Stimulated activated CD8-positive, alpha-beta memory T cell treated with anti-CD3 and anti-CD28 coated beads, Interleukin-15, amount 100 ng/mL, for 1 hour (primary cell): ENCODE results near the gene NRF1.
"Not testable (repeated sequence)": the region's sequence is repeated elsewhere in the genome, so short reads cannot be mapped to it uniquely, and the experiment has no call there.

ENCODE experiments used
- DNase-seq: peaks from one replicate; pipeline ENCODE4 v3.0.0-alpha.2; 2020; ENCODE audit warnings: low read depth

The NRF1 gene

GRCh38 chr7:129649128-129649690, 37.7 kb downstream of the NRF1 start:
- no peak for DNase-seq

GRCh38 chr7:129650056-129650758, 38.7 kb downstream of the NRF1 start:
- no peak for DNase-seq

- no peak for DNase-seq
These were observed 41.4 kb downstream of the NRF1 start for GRCh38 chr7:129652914-129653313.

DNA sequence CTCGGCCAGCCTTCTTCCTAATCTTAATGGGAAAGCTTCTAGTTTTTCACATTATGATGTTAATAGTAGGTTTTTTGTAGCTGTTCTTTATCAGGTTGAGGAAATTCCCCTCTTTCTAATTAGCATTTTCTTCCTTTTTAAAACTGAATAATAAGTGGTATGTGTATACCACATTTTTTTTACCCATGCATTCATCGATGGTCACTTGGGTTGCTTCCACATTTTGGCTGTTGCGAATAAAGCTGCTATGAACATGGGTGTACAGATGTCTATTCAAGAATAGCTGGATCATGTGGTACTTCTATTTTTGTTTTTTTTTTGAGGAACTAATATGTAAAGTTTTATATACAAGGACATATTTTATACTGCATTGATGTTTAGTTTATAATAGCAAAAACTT, 44.3 kb downstream of the NRF1 start:
- DNase-seq: no peak

DNA sequence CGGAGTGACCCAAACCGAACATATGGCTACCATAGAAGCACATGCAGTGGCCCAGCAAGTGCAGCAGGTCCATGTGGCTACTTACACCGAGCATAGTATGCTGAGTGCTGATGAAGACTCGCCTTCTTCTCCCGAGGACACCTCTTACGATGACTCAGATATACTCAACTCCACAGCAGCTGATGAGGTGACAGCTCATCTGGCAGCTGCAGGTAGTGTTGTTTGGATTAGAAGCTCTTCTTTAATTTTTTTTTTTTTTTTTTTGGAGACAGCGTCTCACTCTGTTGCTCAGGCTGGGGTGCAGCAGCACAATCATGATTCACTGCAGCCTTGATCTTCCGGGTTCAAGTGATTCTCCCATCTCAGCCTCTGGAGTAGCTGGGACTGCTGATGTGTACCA, 45.8 kb downstream of the NRF1 start:
- no peak for DNase-seq

GRCh38 chr7:129659907-129660306, 48.4 kb downstream of the NRF1 start:
- DNase-seq: not testable (repeated sequence)

GRCh38 chr7:129661645-129662182, 50.2 kb downstream of the NRF1 start:
- DNase-seq: no peak

GRCh38 chr7:129663240-129663639, 51.7 kb downstream of the NRF1 start:
- DNase-seq: not testable (repeated sequence)

DNA sequence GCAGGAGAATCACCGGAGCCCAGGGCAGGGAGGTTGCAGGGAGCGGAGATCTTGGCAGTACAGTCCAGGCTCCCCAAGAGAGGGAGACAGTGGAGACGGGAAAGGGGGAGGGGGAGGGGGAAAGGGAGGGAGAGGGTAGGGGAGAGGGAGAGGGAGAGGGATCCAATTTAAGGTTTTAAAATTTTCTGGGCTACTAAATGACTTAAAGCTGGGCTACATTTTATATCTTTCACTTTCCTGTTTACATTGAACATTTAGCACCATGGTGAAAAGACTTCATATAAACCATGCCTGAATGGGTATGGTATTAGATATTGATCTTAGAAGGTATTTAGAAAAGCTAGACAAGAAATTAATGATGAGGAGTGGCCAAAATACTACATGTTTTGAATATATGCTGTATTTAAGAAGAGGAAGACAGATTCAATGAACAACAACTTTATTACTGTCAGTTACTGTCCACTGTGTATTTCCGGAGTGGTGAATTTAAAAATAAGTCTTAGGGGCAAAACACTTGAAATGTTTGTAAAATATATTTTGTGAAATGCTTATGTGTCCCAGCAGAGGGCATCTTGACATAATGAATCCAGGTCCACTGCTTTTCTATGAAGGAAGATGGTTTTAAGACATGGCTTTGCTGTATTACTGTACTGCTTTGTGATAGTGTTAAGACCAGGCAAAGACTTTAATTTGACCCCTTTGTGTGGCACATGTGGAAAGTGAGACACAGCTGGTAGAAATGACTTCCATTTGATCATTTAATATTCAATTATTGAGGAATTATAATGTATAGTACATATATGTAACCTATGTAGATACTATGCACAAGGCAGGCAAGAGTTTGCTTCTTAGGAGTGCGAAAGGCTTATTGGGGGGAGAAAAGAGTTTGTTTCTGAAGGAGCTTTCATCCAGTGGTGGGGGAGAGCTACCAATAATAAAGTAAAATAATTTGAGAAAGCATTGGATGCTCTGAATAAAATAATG, 52.8 kb downstream of the NRF1 start:
- no peak for DNase-seq

DNA sequence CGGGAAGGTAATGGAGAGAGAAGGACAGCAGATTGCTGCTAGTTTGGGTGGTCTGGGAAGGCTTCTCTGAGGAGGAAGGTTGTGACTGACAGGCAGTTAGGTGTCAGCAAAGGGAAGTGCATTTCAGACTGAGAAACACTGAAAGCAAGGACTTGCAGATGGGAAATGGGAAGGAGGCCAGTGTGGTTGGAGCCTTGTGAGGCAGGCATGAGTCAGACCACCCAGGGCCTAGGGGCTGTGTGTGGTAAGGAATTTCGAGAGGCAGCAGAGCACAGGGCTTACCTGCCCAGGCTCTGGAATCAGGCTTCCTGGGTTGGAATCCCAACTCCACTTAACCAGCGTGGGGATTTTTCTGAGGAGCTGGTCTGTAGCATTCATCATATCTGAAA, 53.5 kb downstream of the NRF1 start:
- no peak for DNase-seq

- no peak for DNase-seq
These were observed 55.6 kb downstream of the NRF1 start for GRCh38 chr7:129667116-129667515.

DNA sequence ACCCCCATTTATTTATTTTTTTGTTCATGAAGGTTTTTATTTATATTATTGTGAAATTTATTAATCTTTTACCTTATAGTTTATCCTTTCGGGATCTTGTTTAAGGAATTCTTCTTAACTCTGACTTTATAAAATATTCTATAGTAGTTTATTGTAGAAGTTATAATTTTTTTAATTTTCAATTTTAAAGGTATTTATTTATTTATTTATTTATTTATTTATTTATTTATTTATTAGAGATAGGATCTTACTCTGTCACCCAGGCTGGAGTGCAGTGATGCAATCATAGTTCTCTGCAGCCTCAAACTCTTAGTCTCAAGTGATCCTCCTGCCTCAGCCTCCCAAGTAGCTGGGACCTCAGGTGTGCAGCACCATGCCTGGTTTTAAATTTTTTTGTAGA, 56.0 kb downstream of the NRF1 start:
- no peak for DNase-seq

DNA sequence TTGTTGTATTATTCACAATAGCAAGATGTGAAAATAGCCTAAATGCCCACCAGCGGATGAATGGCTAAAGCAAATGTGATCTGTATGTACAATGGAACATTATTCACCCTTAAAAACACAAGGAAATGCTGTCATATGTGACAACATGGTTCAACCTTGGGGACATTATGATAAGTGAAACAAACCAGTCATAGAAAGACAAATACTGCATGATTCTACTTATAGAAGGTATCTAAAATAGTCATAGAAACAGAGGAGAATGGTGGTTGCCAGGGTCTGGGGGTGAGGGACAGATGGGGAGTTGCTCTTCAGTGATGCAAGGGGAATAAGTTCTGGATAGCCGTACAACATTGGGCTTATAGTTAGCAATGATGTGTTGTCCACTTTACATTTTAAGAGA, 58.4 kb downstream of the NRF1 start:
- no peak for DNase-seq

- no peak for DNase-seq
These were observed 59.1 kb downstream of the NRF1 start for GRCh38 chr7:129670656-129671055.

- no peak for DNase-seq
These were observed 59.7 kb downstream of the NRF1 start for GRCh38 chr7:129671266-129671665.

GRCh38 chr7:129674475-129674874, 63.0 kb downstream of the NRF1 start:
- not testable (repeated sequence) for DNase-seq

GRCh38 chr7:129675521-129675920, 64.0 kb downstream of the NRF1 start:
- no peak for DNase-seq

GRCh38 chr7:129676017-129676897, 64.7 kb downstream of the NRF1 start:
- DNase-seq: no peak

GRCh38 chr7:129677796-129678195, 66.3 kb downstream of the NRF1 start:
- DNase-seq: no peak

DNA sequence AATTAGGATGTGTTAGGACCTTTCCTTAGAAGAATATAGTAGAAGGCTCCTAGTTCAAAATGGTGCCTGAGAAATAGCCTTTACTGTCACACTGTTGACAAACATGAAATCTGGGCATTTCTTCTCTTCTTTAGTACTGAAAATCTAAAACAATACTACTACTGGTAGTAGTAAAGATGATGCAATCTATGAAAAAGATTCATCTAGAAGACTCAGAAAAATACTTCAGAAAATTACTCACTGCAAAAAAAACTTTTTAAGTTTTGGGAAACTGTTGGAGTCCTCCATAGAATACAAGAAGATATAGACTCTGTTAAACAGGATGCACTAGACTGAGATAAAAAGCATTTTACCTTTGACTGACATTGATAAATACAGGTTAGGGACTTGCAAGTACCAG, 67.1 kb downstream of the NRF1 start:
- no peak for DNase-seq

DNA sequence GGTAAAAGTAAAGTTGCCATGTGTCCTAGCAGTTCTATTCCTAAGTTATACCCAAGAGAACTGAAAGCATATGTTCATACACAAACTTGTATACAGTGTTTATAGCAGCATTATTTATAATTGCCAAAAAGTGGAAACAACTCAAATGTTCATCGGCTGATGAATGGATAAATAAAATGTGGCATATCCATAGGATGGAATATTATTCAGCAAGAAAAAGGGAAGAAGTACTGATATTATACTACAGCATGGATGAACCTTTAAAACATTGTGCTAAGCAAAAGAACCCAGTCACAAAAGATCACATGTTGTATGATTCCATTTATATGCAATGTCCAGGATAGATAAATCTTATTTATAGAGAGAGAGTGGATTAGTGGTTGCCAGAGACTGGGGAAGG, 68.9 kb downstream of the NRF1 start:
- DNase-seq: no peak

DNA sequence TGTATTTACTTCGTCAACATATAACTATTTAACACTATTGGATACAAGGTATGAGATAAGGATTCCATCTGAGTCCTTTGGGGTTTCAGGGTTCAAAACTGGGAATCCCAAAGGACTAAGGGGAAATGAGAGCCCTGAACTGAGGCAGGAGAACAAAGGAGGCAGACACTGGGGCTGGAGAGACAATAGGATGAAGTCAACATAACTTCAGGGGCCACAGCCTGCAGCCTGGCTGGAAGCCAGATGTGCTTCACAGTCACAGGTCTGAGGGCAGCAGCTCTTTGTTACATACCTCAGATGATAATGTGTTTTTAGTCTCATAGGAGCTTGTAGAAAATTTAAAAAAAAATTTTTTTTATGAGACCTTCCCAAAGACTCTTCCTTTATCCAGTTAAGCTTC, 73.3 kb downstream of the NRF1 start:
- no peak for DNase-seq
